Glutamatergic neuron (in vitro differentiated cells): ENCODE measurements around the gene BTNL3. TPM values are rescaled to one million over a fixed set of nuclear protein-coding genes. Genes with fewer than 3 reads are reported as not detected.

Source experiments
- DNase-seq: peaks from one replicate; pipeline ENCODE4 v3.0.0; 2022
- H3K27ac Mint-ChIP-seq: one replicate; pipeline ENCODE4 v1.8.0; 2020; ENCODE audit warnings: mild to moderate bottlenecking, mixed read lengths, inconsistent platforms; ENCODE audit not compliant: unreplicated experiment
- H3K27me3 Mint-ChIP-seq: one replicate; pipeline ENCODE4 v1.8.0; 2020; ENCODE audit warnings: mild to moderate bottlenecking, moderate library complexity, mixed read lengths, inconsistent platforms; ENCODE audit not compliant: unreplicated experiment
- H3K36me3 Mint-ChIP-seq: one replicate; pipeline ENCODE4 v1.8.0; 2020; ENCODE audit warnings: mild to moderate bottlenecking, mixed read lengths, inconsistent platforms; ENCODE audit not compliant: unreplicated experiment
- H3K4me1 Mint-ChIP-seq: one replicate; pipeline ENCODE4 v1.8.0; 2020; ENCODE audit warnings: mild to moderate bottlenecking, low read depth, mixed read lengths, inconsistent platforms; ENCODE audit not compliant: unreplicated experiment
- H3K4me3 Mint-ChIP-seq: one replicate; pipeline ENCODE4 v1.8.0; 2020; ENCODE audit warnings: mild to moderate bottlenecking, mixed read lengths, inconsistent platforms; ENCODE audit not compliant: unreplicated experiment
- H3K9me3 Mint-ChIP-seq: one replicate; pipeline ENCODE4 v1.8.0; 2020; ENCODE audit warnings: mild to moderate bottlenecking, moderate library complexity, mixed read lengths, inconsistent platforms; ENCODE audit not compliant: unreplicated experiment
- CTCF ChIP-seq: fragments of 200-600 bp; sonication (generic); IDR thresholded peaks from one replicate; pipeline ENCODE4 v1.5.0; 2021; ENCODE audit not compliant: partially characterized antibody, unreplicated experiment
- microRNA-seq: library from miRNA; unstranded; fragments of <30 nt; microRNA quantifications from one replicate; pipeline ENCODE4, GENCODE V29; 2020; ENCODE audit not compliant: unreplicated experiment
- total RNA-seq: library from RNA; stranded (reverse); fragmentation: NEBNext Ultra II Directional; extraction: Animal tissue kit (Norgen Biotek cat#: 25700); gene quantifications from one replicate; pipeline ENCODE4 v1.2.1, GENCODE V29; 2021; ENCODE audit not compliant: unreplicated experiment

BTNL3 gene
- total RNA-seq, 1 donor from 2014 or later: not detected

DNA sequence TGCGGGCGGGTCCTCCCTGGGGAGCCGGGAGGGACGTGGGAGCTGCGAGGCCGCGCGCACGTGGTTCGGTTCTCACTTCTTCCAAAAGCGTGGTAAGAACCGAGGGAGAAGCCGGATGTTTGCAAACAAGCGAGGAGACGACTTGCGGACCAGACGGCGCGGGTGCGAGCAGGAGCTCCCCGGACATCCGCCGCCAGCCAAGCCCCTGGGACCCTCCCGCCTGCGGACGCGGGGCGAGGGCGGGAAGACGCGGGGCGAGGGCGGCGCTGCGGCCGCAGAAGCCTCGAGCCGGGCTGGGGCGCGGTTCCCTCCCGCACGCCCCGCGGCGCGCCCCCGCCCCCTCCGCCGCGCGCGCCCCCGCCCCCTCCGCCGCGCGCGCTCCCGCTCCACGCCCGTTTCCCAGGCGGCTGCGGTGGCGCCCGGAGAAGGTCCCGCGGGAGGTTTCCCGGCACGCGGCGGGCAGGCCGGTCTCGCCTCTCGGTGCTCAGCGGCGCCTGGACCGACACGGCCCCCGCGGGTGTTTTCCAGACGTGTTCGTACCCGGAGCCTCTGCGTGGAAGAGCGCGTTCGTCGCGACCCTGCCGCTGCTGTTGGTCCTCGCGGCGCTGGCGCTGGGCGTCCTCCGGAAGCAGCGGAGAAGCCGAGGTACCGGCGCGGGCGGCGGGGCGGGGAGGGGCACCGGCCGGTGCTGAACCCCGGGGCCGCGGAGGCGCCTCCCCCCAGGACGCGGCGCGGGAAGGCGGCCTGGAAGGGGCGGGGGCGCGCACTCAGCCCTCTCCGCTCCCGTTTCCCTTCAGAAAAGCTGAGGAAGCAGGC is 64.2 kb downstream of the BTNL3 start:
- peak; percentile 70 for DNase-seq
- Mint-ChIP-seq H3K27ac (no peak overlapping the region), H3K36me3 (no peaks in the 10 kb centered on the region), H3K9me3 (peaks cover 16% of the 10 kb centered on the region), H3K4me1 (peaks cover 24% of the 10 kb centered on the region), H3K27me3 (peaks cover 4% of the 10 kb centered on the region), H3K4me3 (peak overlapping the region; percentile 93)
- TF ChIP-seq CTCF: no peak

GRCh38 chr5:181053488-181054121 is 65.0 kb downstream of the BTNL3 start:
- peak; percentile 65 for DNase-seq
- Mint-ChIP-seq H3K27ac (peak overlapping the region; percentile 46), H3K9me3 (peaks cover 16% of the 10 kb centered on the region)

DNA sequence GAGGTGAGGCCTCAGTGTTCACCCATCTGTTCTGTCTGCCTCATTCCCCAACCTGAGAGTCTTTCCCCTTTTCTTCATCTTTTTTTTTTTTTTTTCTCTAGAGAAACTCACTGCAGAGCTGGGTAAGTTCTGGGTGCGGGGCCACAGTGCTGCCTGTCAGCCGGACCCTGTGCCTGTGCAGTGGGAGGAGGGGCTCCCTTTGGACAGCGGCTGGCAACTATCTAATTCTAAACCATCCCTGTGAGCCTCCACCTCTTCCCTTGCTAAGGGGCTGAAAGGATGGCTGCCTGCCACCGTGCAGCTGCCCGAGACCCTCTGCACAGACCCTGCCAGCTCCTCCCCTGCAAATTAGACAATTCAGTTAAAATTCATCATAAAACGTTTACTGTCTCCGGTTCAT is 65.5 kb downstream of the BTNL3 start:
- Mint-ChIP-seq H3K4me3 (peak overlapping the region; percentile 93), H3K9me3 (peaks cover 19% of the 10 kb centered on the region), H3K36me3 (no peaks in the 10 kb centered on the region), H3K27ac (peak overlapping the region; percentile 50), H3K27me3 (peaks cover 11% of the 10 kb centered on the region), H3K4me1 (peaks cover 31% of the 10 kb centered on the region)
- no peak for DNase-seq
- TF ChIP-seq CTCF: no peak

More at GRCh38 chr5:181053488-181054121, 65.0 kb downstream of the BTNL3 start:
- TF ChIP-seq CTCF: no peak
- H3K4me1 Mint-ChIP-seq: peaks cover 28% of the 10 kb centered on the region
- H3K4me3 Mint-ChIP-seq: peak overlapping the region; percentile 93
- H3K36me3 Mint-ChIP-seq: no peaks in the 10 kb centered on the region
- H3K27me3 Mint-ChIP-seq: peaks cover 7% of the 10 kb centered on the region

- H3K9me3 Mint-ChIP-seq: peaks cover 16% of the 10 kb centered on the region
- DNase-seq: no peak
- H3K4me1 Mint-ChIP-seq: peaks cover 31% of the 10 kb centered on the region
- H3K27me3 Mint-ChIP-seq: peaks cover 12% of the 10 kb centered on the region
- H3K4me3 Mint-ChIP-seq: peak overlapping the region; percentile 93
- no peak for TF ChIP-seq CTCF
- no peaks in the 10 kb centered on the region for H3K36me3 Mint-ChIP-seq
- no peak overlapping the region for H3K27ac Mint-ChIP-seq
Observed at GRCh38 chr5:181054871-181055459, 66.3 kb downstream of the BTNL3 start.

Small RNAs within 50 kb of the gene (microRNA-seq; reads per million reads assigned to microRNA genes)
- gene MIR8089: not detected

Other genes with a start within 250 kb of the BTNL3 start
- gene OR2Y1, start 248.8 kb upstream of the BTNL3 start, total RNA-seq: not detected
- gene MGAT1, start 186.0 kb upstream of the BTNL3 start, total RNA-seq: 45.6 TPM
- gene ZFP62, start 127.6 kb upstream of the BTNL3 start, total RNA-seq: 27.0 TPM
- gene BTNL8, start 89.7 kb upstream of the BTNL3 start, total RNA-seq: not detected
- 37.9 TPM for gene BTNL9, start 51.4 kb downstream of the BTNL3 start, total RNA-seq
- gene OR2V1, start 142.3 kb downstream of the BTNL3 start, total RNA-seq: not detected
- not detected for gene OR2V2, start 158.7 kb downstream of the BTNL3 start, total RNA-seq
- 0.93 TPM for gene TRIM7, start 216.3 kb downstream of the BTNL3 start, total RNA-seq
- gene TRIM41, start 234.4 kb downstream of the BTNL3 start, total RNA-seq: 28.8 TPM